Calu3 (cell line): Measurements from ENCODE around the gene THNSL1. TPM values are rescaled to one million over a fixed set of nuclear protein-coding genes. Genes with fewer than 3 reads are reported as not detected.

Experiments used
- BruUV-seq: library from RNA; stranded (reverse); fragments of 400-500 nt; replicated peaks from 2 replicates; lab custom pipeline; 2021; lab: Mats Ljungman, UMichigan
- CTCF ChIA-PET: fragments of 300-600 bp; sonication (Branson Sonifier 250); formaldehyde crosslinking; loops from one replicate; lab custom pipeline; 2022; ENCODE audit warnings: antibody characterized with exemption; lab: Charles Lee
- DNase-seq: peaks from one replicate; pipeline ENCODE4 v3.0.0; 2022
- H3K27ac Mint-ChIP-seq: one replicate; pipeline ENCODE4 v1.8.0; 2022; ENCODE audit warnings: mixed read lengths; ENCODE audit not compliant: unreplicated experiment
- H3K27me3 Mint-ChIP-seq: one replicate; pipeline ENCODE4 v1.8.0; 2022; ENCODE audit warnings: mixed read lengths; ENCODE audit not compliant: unreplicated experiment
- H3K36me3 Mint-ChIP-seq: one replicate; pipeline ENCODE4 v1.8.0; 2022; ENCODE audit warnings: mild to moderate bottlenecking, moderate library complexity, mixed read lengths; ENCODE audit not compliant: insufficient read depth, unreplicated experiment
- H3K4me1 Mint-ChIP-seq: one replicate; pipeline ENCODE4 v1.8.0; 2022; ENCODE audit warnings: mild to moderate bottlenecking, low read depth, mixed read lengths; ENCODE audit not compliant: unreplicated experiment
- H3K4me3 Mint-ChIP-seq: one replicate; pipeline ENCODE4 v1.8.0; 2022; ENCODE audit warnings: mild to moderate bottlenecking, low read depth, moderate library complexity, mixed read lengths; ENCODE audit not compliant: unreplicated experiment
- H3K9me3 Mint-ChIP-seq: one replicate; pipeline ENCODE4 v1.8.0; 2022; ENCODE audit warnings: low read depth, mixed read lengths; ENCODE audit not compliant: unreplicated experiment
- CTCF ChIP-seq: fragments of 200-600 bp; IDR thresholded peaks from one replicate; pipeline ENCODE4 v1.8.0; 2022; ENCODE audit warnings: antibody characterized with exemption; ENCODE audit not compliant: unreplicated experiment
- intact Hi-C: fragments of 100-400 bp; cut with micrococcal nuclease; formaldehyde crosslinking; loops from one replicate; pipeline ENCODE4 v1.10.0; 2022; ENCODE audit not compliant: unreplicated experiment
- total RNA-seq: library from RNA; stranded (reverse); gene quantifications from 2 replicates; pipeline ENCODE4 v1.2.3, GENCODE V29; 2022

The THNSL1 gene
- total RNA-seq, 1 experiment from 2014 or later, result 6.6 TPM

DNA sequence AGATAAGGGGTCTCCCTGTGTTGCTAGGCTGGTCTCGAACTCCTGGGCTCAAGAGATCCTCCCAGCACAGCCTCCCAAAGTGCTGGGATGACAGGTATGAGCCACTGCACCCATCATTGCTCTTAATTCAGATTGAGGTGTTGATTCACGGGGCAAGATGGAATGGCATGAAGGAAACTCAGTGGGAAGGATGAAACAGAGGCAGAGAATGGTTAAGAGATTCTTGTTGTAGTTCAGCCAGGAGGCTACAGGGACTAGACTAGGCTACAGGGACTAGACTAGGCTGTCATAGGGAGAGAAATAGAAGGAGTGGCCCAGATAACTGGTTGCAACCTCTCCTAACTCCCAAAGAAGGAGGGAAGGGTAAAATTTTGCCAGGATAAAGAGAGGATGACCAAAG is 48.0 kb downstream of the THNSL1 start:
- CTCF ChIA-PET, result no interaction called here
- no peak for DNase-seq
- Mint-ChIP-seq H3K36me3 (peaks cover 7% of the 10 kb centered on the region), H3K4me3 (no peak overlapping the region), H3K27me3 (no peaks in the 10 kb centered on the region), H3K27ac (no peak overlapping the region), H3K4me1 (peaks cover 42% of the 10 kb centered on the region), H3K9me3 (no peaks in the 10 kb centered on the region)
- BruUV-seq, result no TSS peak
- intact Hi-C loops, result loop anchor here (5.0 kb wide), 1 partner anchor 47 kb away; the partner anchor contains the start of genes ENKUR and THNSL1
- no peak for TF ChIP-seq CTCF

- Mint-ChIP-seq H3K36me3 (no peaks in the 10 kb centered on the region), H3K4me1 (peaks cover 27% of the 10 kb centered on the region), H3K9me3 (no peaks in the 10 kb centered on the region), H3K27me3 (no peaks in the 10 kb centered on the region), H3K4me3 (no peak overlapping the region), H3K27ac (no peak overlapping the region)
- DNase-seq, result no peak
- intact Hi-C loops, result no loop called here
- CTCF ChIA-PET, result interaction anchor here (0.6 kb wide), 1 partner anchor 1421 kb away, joined by 3 read pairs; no protein-coding TSS in a partner anchor
- TF ChIP-seq CTCF, result no peak
- BruUV-seq, result no TSS peak
Measured at GRCh38 chr10:25065761-25066476, 49.5 kb downstream of the THNSL1 start.

GRCh38 chr10:25068152-25069058 is 52.0 kb downstream of the THNSL1 start:
- CTCF ChIA-PET, result no interaction called here
- intact Hi-C loops, result no loop called here
- no peak for TF ChIP-seq CTCF
- Mint-ChIP-seq H3K36me3 (no peaks in the 10 kb centered on the region), H3K9me3 (no peaks in the 10 kb centered on the region), H3K27ac (no peak overlapping the region), H3K4me1 (peaks cover 4% of the 10 kb centered on the region), H3K4me3 (no peak overlapping the region), H3K27me3 (no peaks in the 10 kb centered on the region)
- no peak for DNase-seq
- BruUV-seq, result no TSS peak

DNA sequence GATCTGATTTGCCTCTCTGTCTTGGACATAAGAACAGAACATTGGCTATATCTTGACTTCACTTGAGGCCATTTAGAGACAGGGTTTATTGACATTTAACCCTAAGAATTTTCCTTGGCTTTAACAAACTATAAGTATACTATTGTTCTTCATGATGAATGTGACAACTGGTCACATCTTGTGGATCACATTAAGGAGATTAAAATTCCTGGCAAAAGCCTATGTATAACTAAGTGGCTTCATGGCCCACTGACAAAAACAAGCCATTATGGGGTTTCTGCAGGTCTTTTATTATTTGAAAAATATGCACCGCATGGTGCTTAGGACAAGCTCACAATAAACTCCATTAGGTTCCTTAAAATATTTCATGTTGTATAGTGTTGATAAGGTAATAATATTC is 54.8 kb downstream of the THNSL1 start:
- Mint-ChIP-seq H3K4me3 (no peak overlapping the region), H3K9me3 (no peaks in the 10 kb centered on the region), H3K36me3 (no peaks in the 10 kb centered on the region), H3K27ac (no peak overlapping the region), H3K4me1 (no peaks in the 10 kb centered on the region), H3K27me3 (no peaks in the 10 kb centered on the region)
- CTCF ChIA-PET, result no interaction called here
- intact Hi-C loops, result no loop called here
- no peak for TF ChIP-seq CTCF
- no peak for DNase-seq
- no TSS peak for BruUV-seq
